Mucosa of stomach (tissue), 1 donor: ENCODE measurements around the gene ZSWIM5.

Experiments
- H3K27me3 ChIP-seq: one replicate; pipeline ENCODE4 v1.7.0; 2013; ENCODE audit warnings: mild to moderate bottlenecking, low read length; ENCODE audit not compliant: control insufficient read depth, insufficient read depth
- H3K36me3 ChIP-seq: one replicate; pipeline ENCODE4 v1.7.0; 2013; ENCODE audit warnings: low read length; ENCODE audit not compliant: control insufficient read depth, insufficient read depth
- H3K4me1 ChIP-seq: one replicate; pipeline ENCODE4 v1.7.0; 2013; ENCODE audit warnings: mild to moderate bottlenecking, low read length; ENCODE audit not compliant: control insufficient read depth, insufficient read depth
- H3K4me3 ChIP-seq: one replicate; pipeline ENCODE4 v1.7.0; 2013; ENCODE audit warnings: low read length
- H3K9ac ChIP-seq: one replicate; pipeline ENCODE4 v1.7.0; 2013; ENCODE audit warnings: mild to moderate bottlenecking, low read length, moderate library complexity
- H3K9me3 ChIP-seq: one replicate; pipeline ENCODE4 v1.7.0; 2013; ENCODE audit warnings: mild to moderate bottlenecking, low read length, moderate library complexity; ENCODE audit not compliant: control insufficient read depth
- donor health status: Pancreatic carcinoma.

Gene ZSWIM5

GRCh38 chr1:44970317-44970716 lies 236.1 kb downstream of the ZSWIM5 start:
- H3K9me3 ChIP-seq = no peaks in the 10 kb centered on the region
- no peak overlapping the region for H3K4me3 ChIP-seq
- H3K36me3 ChIP-seq = no peaks in the 10 kb centered on the region
- H3K4me1 ChIP-seq = peaks cover 4% of the 10 kb centered on the region
- no peaks in the 10 kb centered on the region for H3K27me3 ChIP-seq
- no peak overlapping the region for H3K9ac ChIP-seq
